ENCODE results near the gene TDO2.

TDO2 gene

GRCh38 chr4:155935389-155935986 lies 32.0 kb downstream of the TDO2 start:
- no peak overlapping the region for H3K27ac ChIP-seq (ENCODE audit: low read length)
- H4K20me1 ChIP-seq (ENCODE audit: insufficient read depth, low read length): no peaks in the 10 kb centered on the region
- H3K9ac ChIP-seq (ENCODE audit: low read length): no peak overlapping the region
- no peak overlapping the region for H3K4me2 ChIP-seq (ENCODE audit: low read length)
- no peak overlapping the region for H2AFZ ChIP-seq (ENCODE audit: low read depth, low read length)
- H3K4me3 ChIP-seq (ENCODE audit: low read length): no peak overlapping the region
- TF ChIP-seq EZH2phosphoT487 (IDR thresholded peaks at IDR 0.05; ENCODE audit: low read depth) (no peak), CTCF (IDR thresholded peaks at IDR 0.05; ENCODE audit: low read depth, low read length) (no peak)
- no peaks in the 10 kb centered on the region for H3K79me2 ChIP-seq (ENCODE audit: low read length)
- no peaks in the 10 kb centered on the region for H3K27me3 ChIP-seq (ENCODE audit: low read depth, low read length)
- no peaks in the 10 kb centered on the region for H3K9me3 ChIP-seq (ENCODE audit: insufficient read depth, low read length)
- no peaks in the 10 kb centered on the region for H3K4me1 ChIP-seq (ENCODE audit: low read length)
- H3K36me3 ChIP-seq (replicated peaks; ENCODE audit: low read depth, low read length): no peaks in the 10 kb centered on the region

DNA sequence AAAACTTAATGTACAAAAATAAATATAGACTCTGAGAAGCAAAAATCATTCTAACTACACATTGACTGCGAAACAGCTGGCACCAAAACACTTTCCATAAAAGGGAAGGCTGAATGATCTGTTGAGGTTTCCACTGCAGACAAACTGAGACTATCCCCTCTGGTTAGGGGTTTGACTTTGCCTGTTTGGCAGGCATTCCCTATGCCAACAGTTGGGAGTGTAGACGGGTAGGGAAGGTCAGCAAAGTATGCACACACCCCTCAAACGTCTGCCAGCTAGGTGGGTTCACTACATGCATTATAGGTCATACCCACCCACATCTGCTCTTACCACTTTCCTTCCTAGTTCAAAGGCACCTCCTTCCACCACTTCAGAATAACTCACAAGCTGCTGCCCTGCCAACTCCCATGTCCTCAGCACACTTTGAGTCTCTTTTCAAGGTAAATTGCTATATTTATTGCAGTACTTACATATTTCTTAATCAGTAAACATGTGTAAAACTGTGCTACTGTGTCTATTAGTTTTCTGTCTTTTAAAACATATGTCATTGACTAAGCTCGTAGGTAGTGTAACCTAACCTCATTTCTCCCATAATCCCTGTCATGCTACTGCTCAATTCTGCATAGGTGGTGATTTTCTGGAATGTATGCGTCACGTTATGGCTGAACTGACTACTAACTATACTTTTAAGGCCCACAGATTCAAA lies 37.7 kb downstream of the TDO2 start:
- no peak overlapping the region for H3K27ac ChIP-seq (ENCODE audit: low read length)
- no peaks in the 10 kb centered on the region for H4K20me1 ChIP-seq (ENCODE audit: insufficient read depth, low read length)
- H3K4me3 ChIP-seq (ENCODE audit: low read length): no peak overlapping the region
- no peaks in the 10 kb centered on the region for H3K9me3 ChIP-seq (ENCODE audit: insufficient read depth, low read length)
- no peak overlapping the region for H3K9ac ChIP-seq (ENCODE audit: low read length)
- no peak overlapping the region for H3K4me2 ChIP-seq (ENCODE audit: low read length)
- H2AFZ ChIP-seq (ENCODE audit: low read depth, low read length): no peak overlapping the region
- TF ChIP-seq EZH2phosphoT487 (IDR thresholded peaks at IDR 0.05; ENCODE audit: low read depth) (no peak), CTCF (IDR thresholded peaks at IDR 0.05; ENCODE audit: low read depth, low read length) (no peak)
- H3K36me3 ChIP-seq (replicated peaks; ENCODE audit: low read depth, low read length): no peaks in the 10 kb centered on the region
- H3K27me3 ChIP-seq (ENCODE audit: low read depth, low read length): no peaks in the 10 kb centered on the region
- no peaks in the 10 kb centered on the region for H3K79me2 ChIP-seq (ENCODE audit: low read length)
- no peaks in the 10 kb centered on the region for H3K4me1 ChIP-seq (ENCODE audit: low read length)

GRCh38 chr4:155941820-155942219 lies 38.3 kb downstream of the TDO2 start:
- no peak overlapping the region for H2AFZ ChIP-seq (ENCODE audit: low read depth, low read length)
- no peaks in the 10 kb centered on the region for H3K27me3 ChIP-seq (ENCODE audit: low read depth, low read length)
- no peak overlapping the region for H3K4me3 ChIP-seq (ENCODE audit: low read length)
- no peak overlapping the region for H3K9ac ChIP-seq (ENCODE audit: low read length)
- no peaks in the 10 kb centered on the region for H3K9me3 ChIP-seq (ENCODE audit: insufficient read depth, low read length)
- H3K4me2 ChIP-seq (ENCODE audit: low read length): no peak overlapping the region
- no peaks in the 10 kb centered on the region for H3K4me1 ChIP-seq (ENCODE audit: low read length)
- no peaks in the 10 kb centered on the region for H4K20me1 ChIP-seq (ENCODE audit: insufficient read depth, low read length)
- no peaks in the 10 kb centered on the region for H3K36me3 ChIP-seq (replicated peaks; ENCODE audit: low read depth, low read length)
- no peaks in the 10 kb centered on the region for H3K79me2 ChIP-seq (ENCODE audit: low read length)
- no peak for TF ChIP-seq EZH2phosphoT487 (IDR thresholded peaks at IDR 0.05; ENCODE audit: low read depth)
- TF ChIP-seq CTCF (IDR thresholded peaks at IDR 0.05; ENCODE audit: low read depth, low read length): no peak
- H3K27ac ChIP-seq (ENCODE audit: low read length): no peak overlapping the region

DNA sequence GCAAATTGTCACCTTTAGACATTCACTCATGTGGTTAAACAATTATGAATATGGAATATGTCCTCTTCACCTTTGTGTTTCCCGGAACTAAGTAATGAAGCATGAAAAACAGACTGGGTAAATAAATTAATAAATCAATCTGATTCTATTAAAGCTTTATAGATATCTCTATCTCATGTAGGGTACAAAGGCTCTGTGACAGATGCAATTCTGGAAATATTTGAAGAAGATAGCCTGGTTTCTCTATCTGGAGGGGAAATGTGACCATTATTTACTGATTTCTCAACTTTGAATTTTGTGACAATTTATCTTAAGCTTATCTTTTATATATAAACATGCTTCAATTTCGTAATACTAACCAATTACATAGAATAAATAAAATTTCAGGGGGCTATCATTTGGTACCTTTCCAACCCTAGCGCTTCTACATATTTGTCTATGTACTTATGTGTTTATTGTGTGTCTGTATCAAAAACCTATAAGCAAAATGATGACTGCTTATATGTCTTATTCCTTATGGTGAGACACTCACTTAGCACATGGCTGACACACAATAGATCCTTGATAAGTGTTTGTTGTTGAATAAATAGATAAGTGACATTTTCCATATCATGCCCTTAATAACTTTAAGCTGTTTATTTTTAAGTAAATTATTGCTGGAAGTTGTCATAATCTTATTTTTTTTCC lies 40.3 kb downstream of the TDO2 start:
- H3K27me3 ChIP-seq (ENCODE audit: low read depth, low read length): no peaks in the 10 kb centered on the region
- no peak overlapping the region for H2AFZ ChIP-seq (ENCODE audit: low read depth, low read length)
- H3K9me3 ChIP-seq (ENCODE audit: insufficient read depth, low read length): no peaks in the 10 kb centered on the region
- H3K4me1 ChIP-seq (ENCODE audit: low read length): no peaks in the 10 kb centered on the region
- no peaks in the 10 kb centered on the region for H4K20me1 ChIP-seq (ENCODE audit: insufficient read depth, low read length)
- H3K36me3 ChIP-seq (replicated peaks; ENCODE audit: low read depth, low read length): no peaks in the 10 kb centered on the region
- H3K4me2 ChIP-seq (ENCODE audit: low read length): no peak overlapping the region
- no peak overlapping the region for H3K27ac ChIP-seq (ENCODE audit: low read length)
- TF ChIP-seq EZH2phosphoT487 (IDR thresholded peaks at IDR 0.05; ENCODE audit: low read depth): no peak
- TF ChIP-seq CTCF (IDR thresholded peaks at IDR 0.05; ENCODE audit: low read depth, low read length): no peak
- H3K79me2 ChIP-seq (ENCODE audit: low read length): no peaks in the 10 kb centered on the region
- H3K9ac ChIP-seq (ENCODE audit: low read length): no peak overlapping the region
- H3K4me3 ChIP-seq (ENCODE audit: low read length): no peak overlapping the region
